Neural crest cell (in vitro differentiated cells): ENCODE measurements around the gene LHFPL3. TPM values are rescaled to one million over a fixed set of nuclear protein-coding genes. Genes with fewer than 3 reads are reported as not detected.
"Not testable (repeated sequence)": the region's sequence is repeated elsewhere in the genome, so short reads cannot be mapped to it uniquely, and the experiment has no call there.

ENCODE experiments used
- DNase-seq: peaks from one replicate; pipeline ENCODE4 v3.0.0; 2021; ENCODE audit warnings: low read depth, mixed read lengths, low spot score
- H3K27ac Mint-ChIP-seq: one replicate; pipeline ENCODE4 v1.8.0; 2021; ENCODE audit warnings: mild to moderate bottlenecking, mixed read lengths; ENCODE audit not compliant: unreplicated experiment
- H3K27me3 Mint-ChIP-seq: 2 replicates; pipeline ENCODE4 v1.8.0; 2021; ENCODE audit warnings: low read depth, mild to moderate bottlenecking, mixed read lengths
- H3K36me3 Mint-ChIP-seq: 2 replicates; pipeline ENCODE4 v1.8.0; 2021; ENCODE audit warnings: low read depth, mild to moderate bottlenecking, mixed read lengths
- H3K4me1 Mint-ChIP-seq: 2 replicates; pipeline ENCODE4 v1.8.0; 2021; ENCODE audit warnings: mixed read lengths
- H3K4me3 Mint-ChIP-seq: one replicate; pipeline ENCODE4 v1.8.0; 2021; ENCODE audit warnings: mild to moderate bottlenecking, mixed read lengths
- H3K9me3 Mint-ChIP-seq: 2 replicates; pipeline ENCODE4 v1.8.0; 2021; ENCODE audit warnings: mixed read lengths
- total RNA-seq: library from RNA; stranded (reverse); gene quantifications from 2 replicates; pipeline ENCODE4 v1.2.1, GENCODE V29; 2021
- TF ChIP-seq, protein P1 (sequence below): fragments of 200-600 bp; sonication (generic); conservative IDR thresholded peaks from 2 replicates; pipeline ENCODE4 v1.5.0; 2021; ENCODE audit warnings: antibody characterized with exemption, mild to moderate bottlenecking

LHFPL3 gene
- total RNA-seq, 1 donor from 2014 or later: not detected

DNA sequence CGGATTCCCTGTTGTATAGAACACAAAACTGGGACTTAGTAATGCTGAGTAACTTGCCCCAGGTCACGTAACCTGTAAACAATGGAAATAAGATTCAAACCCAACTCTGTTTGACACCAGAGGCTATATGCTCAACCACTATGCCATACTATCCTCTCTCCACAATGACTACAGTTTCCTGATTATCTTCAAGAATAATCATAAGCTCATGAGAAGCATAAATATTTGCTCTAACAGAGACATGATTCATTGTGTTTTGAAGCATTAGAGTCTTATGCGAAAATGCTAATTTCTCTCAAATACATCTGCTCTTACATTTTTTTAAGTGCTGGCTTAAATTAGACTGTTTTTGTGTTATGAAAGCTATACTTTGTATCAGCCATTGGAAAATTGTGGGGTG, 241.3 kb downstream of the LHFPL3 start:
- Mint-ChIP-seq H3K9me3 (no peaks in the 10 kb centered on the region), H3K4me3 (no peak overlapping the region), H3K27me3 (peaks cover 35% of the 10 kb centered on the region), H3K27ac (no peak overlapping the region), H3K36me3 (no peaks in the 10 kb centered on the region), H3K4me1 (no peaks in the 10 kb centered on the region)
- TF ChIP-seq, protein P1, sequence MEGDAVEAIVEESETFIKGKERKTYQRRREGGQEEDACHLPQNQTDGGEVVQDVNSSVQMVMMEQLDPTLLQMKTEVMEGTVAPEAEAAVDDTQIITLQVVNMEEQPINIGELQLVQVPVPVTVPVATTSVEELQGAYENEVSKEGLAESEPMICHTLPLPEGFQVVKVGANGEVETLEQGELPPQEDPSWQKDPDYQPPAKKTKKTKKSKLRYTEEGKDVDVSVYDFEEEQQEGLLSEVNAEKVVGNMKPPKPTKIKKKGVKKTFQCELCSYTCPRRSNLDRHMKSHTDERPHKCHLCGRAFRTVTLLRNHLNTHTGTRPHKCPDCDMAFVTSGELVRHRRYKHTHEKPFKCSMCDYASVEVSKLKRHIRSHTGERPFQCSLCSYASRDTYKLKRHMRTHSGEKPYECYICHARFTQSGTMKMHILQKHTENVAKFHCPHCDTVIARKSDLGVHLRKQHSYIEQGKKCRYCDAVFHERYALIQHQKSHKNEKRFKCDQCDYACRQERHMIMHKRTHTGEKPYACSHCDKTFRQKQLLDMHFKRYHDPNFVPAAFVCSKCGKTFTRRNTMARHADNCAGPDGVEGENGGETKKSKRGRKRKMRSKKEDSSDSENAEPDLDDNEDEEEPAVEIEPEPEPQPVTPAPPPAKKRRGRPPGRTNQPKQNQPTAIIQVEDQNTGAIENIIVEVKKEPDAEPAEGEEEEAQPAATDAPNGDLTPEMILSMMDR: no peak
- no peak for DNase-seq

- H3K27me3 Mint-ChIP-seq: peaks cover 46% of the 10 kb centered on the region
- no peaks in the 10 kb centered on the region for H3K9me3 Mint-ChIP-seq
- H3K4me1 Mint-ChIP-seq: no peaks in the 10 kb centered on the region
Measured at GRCh38 chr7:104572554-104572953, 244.2 kb downstream of the LHFPL3 start.

DNA sequence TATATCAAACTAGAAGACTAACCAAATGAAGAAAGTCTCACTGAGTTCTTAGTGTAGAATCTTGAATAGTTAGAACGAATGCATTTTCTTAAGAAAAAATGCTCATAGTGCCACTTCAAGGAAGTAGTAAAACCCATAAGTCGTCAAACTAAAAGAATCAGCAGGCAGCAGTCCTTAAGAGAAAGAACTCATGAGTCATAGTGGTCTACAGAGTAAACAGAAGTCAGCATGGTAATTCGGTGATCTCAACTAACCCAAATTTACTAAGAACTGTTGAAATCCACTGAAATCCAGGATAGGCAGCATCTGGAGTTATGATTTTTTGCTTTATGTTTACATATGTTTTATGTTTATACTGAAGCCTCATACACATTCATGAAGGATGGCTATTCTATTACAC, 256.2 kb downstream of the LHFPL3 start:
- Mint-ChIP-seq H3K27ac (no peak overlapping the region), H3K36me3 (no peaks in the 10 kb centered on the region), H3K9me3 (peaks cover 9% of the 10 kb centered on the region), H3K27me3 (no peaks in the 10 kb centered on the region), H3K4me1 (no peaks in the 10 kb centered on the region), H3K4me3 (no peak overlapping the region)
- TF ChIP-seq, protein P1: no peak
- no peak for DNase-seq

More at GRCh38 chr7:104572554-104572953, 244.2 kb downstream of the LHFPL3 start:
- Mint-ChIP-seq H3K4me3 (no peak overlapping the region), H3K27ac (no peak overlapping the region), H3K36me3 (no peaks in the 10 kb centered on the region)
- TF ChIP-seq, protein P1: no peak
- no peak for DNase-seq

GRCh38 chr7:104595591-104595990, 267.2 kb downstream of the LHFPL3 start:
- Mint-ChIP-seq H3K9me3 (peaks cover 11% of the 10 kb centered on the region), H3K27me3 (peaks cover 11% of the 10 kb centered on the region)
- not testable (repeated sequence) for H3K4me3 Mint-ChIP-seq, DNase-seq, H3K36me3 Mint-ChIP-seq, H3K4me1 Mint-ChIP-seq, H3K27ac Mint-ChIP-seq

DNA sequence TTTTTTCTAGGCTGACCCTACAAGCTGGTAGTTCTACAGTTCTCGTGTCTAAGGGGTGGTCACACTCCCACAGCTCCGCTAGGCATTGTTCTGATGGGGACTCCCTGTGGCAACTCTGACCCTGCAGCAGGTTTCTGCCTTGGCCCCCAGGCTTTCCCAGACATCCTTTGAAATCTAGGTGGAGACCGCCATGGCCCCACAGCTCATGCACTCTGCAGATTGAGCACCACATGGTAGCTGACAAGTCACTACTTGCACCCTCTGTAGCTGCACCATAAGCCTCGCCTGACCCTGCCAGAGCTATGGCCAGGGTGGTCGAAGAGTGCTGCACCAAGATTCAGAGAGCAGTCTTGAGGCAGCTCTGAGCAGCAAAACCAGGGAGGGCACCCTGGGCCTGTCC, 275.6 kb downstream of the LHFPL3 start:
- no peaks in the 10 kb centered on the region for H3K36me3 Mint-ChIP-seq
- no peak for DNase-seq
- H3K4me1 Mint-ChIP-seq: no peaks in the 10 kb centered on the region
- H3K4me3 Mint-ChIP-seq: no peak overlapping the region
- H3K9me3 Mint-ChIP-seq: peaks cover 3% of the 10 kb centered on the region
- H3K27me3 Mint-ChIP-seq: peaks cover 24% of the 10 kb centered on the region
- no peak overlapping the region for H3K27ac Mint-ChIP-seq
- TF ChIP-seq, protein P1: no peak

DNA sequence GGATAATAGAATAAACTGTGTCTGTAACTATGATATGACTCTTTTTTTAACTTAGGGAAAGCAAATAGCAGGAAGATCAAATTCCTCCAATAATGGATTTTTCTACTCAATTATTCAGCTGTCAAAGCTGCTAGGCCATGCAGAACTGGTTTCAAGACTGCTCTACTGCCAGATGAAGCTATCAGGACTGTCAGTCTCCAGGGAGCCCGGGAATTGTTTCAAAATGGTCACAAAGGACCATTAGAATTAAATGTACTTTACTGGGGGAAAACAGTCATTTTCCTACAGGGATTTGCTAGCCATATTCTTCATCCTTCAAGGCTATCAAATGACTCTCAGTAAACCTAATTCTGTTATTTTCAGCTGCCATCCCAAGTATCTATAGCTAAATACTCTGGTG, 276.3 kb downstream of the LHFPL3 start:
- peaks cover 3% of the 10 kb centered on the region for H3K9me3 Mint-ChIP-seq
- TF ChIP-seq, protein P1: no peak
- H3K27ac Mint-ChIP-seq: no peak overlapping the region
- H3K4me3 Mint-ChIP-seq: no peak overlapping the region
- DNase-seq: no peak
- no peaks in the 10 kb centered on the region for H3K4me1 Mint-ChIP-seq
- H3K27me3 Mint-ChIP-seq: peaks cover 24% of the 10 kb centered on the region
- H3K36me3 Mint-ChIP-seq: no peaks in the 10 kb centered on the region
